ENCODE results near the gene LIN28B.

Gene LIN28B

DNA sequence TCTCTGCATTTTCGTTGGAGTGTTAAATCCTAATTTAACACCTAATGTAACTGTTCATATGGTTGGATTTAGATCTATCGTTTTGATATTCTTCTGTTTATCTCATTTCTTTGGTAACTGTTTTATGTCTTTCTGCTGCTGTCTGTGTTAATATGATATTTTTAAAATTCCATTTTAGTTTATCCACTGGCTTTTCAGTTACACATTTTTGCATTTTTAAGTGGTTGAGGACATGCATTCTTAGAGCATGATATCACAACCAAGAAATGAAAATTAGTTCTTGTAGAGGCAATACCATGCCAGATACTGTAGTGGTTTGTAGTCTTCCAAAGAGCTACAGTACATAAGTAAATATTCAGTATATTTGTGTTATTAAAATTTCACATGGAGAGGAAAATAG lies 58.6 kb downstream of the LIN28B start:
- DNase-seq, result no peak

DNA sequence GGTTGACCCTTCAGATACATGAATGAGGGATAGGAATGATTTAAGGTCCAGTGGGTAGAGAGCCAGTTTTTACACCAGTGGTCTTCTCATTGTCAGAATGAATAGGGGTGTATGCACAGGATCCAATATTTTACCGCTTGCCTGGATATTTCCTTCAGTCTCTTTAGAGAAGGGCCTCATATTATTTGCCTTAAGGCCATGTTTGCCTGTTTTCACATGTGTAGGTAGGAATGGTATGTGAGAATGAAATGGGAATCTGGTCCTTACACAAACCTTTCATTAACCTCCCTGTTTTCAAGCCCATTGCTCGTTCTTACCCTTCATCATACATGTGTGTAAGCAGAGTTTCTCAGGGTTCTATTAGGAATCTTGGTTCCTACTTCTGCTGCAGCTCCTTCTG lies 62.4 kb downstream of the LIN28B start:
- no peak for DNase-seq

DNA sequence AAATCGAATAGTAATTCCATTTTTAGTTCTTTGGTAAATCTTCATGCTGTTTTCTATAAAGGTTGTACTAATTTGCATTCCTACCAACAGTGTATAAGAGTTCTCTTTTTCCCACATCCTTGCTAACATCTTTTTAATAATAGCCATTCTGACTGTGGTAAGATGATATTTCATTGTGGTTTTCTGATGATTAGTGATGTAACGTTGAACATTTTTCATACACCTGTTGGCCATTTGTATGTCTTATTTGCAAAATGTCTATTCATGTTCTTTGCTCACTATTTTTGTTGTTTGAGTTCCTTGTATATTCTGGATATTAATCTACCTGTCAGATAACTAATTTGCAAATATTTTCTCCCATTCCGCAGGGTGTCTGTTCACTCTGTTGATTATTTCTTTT lies 64.5 kb downstream of the LIN28B start:
- no peak for DNase-seq

DNA sequence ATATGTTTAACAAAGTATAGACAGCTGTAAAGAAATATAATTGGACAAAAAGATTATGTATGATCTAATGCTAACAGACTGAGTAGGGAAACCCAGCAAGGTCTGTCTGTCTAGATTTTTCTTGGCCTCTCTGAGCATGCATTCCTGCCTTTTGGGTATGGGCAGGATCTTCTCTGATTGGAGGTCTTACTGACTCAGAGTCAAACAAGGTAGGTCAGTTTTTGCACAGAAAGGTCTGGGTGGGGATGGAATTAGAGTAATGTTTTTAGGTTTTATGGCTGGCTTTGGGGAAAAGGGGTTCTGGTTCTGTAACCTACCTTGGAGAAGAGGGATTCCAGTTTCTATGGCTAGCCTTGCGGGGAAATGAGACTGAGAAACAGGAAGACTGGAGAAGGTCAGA lies 65.5 kb downstream of the LIN28B start:
- no peak for DNase-seq

DNA sequence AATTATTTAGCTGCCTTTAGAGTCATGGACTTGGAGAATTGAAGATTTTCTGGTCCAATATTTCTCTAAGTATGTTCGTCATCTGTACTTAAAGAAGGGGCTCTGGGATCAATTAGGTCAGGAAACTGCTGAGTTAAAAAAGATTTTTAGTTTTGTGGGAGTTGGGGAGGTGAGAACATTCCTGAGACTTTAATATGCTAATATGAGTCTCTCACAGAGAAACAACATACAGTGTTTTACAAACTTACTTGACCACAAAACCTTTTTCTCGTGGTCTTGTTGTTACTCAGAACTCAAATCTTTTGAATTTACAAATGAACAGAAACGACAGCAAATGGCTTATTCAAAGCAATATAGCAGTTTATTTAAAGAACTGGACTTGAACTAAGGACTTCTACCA lies 67.9 kb downstream of the LIN28B start:
- no peak for DNase-seq

DNA sequence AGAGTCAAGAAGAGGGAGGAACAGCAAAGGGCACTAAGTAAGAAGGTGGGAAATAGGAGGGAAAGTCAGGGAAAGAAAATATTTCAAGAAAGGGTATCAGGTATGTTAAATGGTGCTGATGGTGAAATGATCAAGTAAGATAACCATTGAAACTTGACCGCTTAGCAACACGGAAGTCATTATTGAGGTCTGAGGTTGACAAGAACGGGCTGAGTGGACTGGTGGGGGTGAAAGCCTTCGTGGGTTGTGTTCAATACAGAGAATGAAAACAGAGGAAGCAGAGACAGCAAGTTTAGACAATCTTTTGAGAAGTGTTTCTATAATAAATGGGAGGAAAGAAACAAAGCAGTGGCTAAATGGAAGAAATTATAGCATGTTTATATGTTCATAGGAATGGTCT lies 72.0 kb downstream of the LIN28B start:
- no peak for DNase-seq

DNA sequence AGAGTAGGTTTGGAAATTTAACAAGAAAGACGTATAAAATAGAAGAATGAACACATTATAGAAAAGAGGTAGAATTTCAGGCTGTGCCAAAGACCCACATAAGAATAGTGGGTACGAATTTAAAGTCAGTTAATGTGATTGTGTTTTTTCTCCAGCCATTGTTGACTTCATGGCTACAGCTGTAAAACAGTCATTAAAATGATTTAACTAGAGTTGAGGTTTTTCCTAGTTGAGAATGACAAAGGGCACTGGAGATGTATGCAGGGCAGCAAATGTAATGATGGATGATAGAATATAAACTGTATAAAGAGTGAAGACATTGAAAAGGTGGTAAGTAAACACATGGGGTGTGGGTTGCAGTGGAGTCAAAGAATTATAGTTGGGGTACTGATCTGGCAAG lies 72.7 kb downstream of the LIN28B start:
- DNase-seq, result no peak

DNA sequence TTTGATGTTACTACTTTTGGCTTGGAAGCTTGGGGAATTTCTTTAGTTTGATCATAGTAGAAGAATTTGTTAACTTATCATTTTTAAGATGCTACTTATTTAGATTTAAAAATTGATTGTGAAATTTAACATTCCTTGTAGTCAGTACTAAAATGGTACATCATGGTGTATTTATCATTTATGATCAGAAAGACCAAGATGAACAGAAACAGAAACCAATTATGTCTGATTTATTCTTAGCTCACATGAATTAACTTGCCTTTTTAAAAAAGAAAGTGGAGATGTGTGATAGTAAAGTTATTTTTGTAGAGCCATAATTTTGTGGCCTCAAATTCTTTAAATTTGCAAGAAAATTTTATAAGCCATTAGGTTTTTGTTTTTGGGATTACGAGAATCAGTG lies 77.6 kb downstream of the LIN28B start:
- no peak for DNase-seq

DNA sequence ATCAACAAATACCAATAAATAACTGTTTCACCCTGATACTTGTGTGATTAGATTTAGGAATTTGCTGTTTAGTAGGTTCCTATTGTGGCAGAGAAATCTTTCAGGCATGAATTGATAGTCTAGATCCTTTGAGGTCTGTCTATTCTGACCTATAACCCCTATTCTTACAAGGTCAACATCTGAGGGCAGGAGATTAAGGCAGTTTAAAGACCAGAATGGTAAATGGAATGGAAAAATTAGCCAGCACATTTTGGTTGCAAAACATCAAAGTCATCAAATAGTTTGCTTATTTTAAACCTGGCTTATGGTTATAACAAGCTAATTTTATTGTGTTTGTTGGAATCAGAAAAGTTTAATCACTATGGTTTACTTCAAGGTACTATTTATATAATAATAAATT lies 78.4 kb downstream of the LIN28B start:
- no peak for DNase-seq

DNA sequence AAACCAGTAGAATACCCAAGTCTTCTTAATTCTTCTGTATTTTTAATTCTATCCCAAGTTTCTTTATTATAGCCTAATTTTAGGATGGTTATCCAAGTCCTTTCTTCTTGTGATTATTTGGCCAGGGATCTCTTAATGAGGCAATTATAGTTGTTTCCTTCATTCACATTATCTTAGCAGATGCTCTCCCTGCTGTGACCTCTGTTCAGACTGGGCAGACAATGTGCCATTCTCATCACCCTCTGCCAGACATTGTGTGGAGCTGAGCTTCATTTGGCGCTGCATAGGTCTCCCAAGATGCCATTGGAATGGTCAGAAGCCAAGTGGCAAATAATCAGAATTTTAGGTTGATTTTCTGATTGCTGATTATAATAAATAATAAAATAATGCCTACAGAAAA lies 79.4 kb downstream of the LIN28B start:
- DNase-seq, result no peak

DNA sequence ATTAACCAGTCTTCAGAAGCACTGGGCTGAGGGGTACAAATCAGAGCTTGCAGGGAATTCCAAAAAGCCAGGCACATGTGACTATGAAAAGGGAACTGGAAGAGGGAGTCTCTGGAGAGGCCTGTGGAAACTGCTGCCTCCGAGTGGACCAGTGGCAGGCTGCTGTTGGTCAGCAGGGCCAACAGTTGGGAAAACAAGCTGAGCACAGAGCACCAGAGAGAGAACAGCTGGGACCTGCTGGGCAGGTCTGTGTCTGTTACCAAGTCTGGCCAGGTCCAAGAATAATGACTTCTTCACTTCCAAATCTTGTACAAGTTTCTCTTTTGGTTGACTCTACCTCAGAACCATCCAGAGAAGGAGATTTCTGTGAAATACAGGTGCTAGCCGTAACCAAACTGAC lies 81.4 kb downstream of the LIN28B start:
- no peak for DNase-seq

DNA sequence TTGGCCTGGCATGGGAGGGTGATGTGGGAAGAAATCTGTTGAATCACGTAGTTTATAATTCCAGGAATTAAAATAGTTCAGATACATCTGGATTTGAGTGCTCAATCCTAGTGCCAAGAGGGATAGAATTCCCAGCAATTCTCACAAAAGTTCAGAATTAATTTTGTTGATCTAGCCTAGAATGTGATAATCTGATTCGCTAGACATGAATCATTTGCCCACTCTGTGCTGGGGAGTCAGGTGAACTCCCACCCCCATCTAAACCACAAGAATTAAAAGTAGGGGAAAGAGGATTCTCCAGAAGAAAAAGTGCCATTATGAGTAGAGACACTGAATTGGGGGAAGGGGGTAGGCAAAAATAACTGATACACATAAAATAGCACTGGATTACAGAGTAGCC lies 85.0 kb downstream of the LIN28B start:
- no peak for DNase-seq

DNA sequence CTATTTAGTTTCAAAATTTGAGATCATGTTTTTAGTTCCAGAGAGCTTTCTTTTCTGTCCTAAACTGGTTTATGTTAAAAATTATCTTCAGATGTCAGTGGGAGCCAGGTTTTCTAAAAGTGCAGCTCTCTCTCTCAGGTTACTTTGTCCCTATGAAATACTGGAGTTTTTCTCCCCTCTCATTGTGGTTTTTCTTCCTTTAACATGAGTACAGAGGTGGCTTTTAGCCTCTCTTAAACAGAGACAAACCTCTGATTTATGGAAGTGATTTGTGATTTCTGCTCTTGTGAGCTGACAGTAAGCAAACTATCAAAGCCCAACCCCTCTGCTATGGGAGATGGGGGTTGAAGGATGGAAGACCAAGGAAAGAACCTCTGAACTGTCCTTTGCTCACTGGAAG lies 85.7 kb downstream of the LIN28B start:
- DNase-seq, result no peak

DNA sequence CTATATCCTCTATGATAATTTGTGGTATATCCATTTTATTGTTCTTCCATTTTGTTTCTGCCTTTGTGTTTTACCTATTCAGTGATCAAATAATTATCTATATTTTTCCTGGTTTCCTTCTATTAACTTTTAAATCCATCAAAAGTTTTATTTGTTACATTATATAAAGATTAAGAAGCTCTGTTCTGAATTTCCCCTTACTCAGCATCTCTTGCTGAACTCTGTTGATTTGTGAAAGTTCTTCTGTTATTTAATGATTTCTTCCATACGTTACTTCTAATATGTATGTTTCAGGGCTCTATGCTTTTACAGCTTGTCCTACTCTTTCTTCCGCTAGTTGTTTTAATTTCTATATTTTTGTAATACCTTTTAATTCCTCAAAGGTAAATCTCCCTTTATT lies 87.1 kb downstream of the LIN28B start:
- DNase-seq, result no peak

DNA sequence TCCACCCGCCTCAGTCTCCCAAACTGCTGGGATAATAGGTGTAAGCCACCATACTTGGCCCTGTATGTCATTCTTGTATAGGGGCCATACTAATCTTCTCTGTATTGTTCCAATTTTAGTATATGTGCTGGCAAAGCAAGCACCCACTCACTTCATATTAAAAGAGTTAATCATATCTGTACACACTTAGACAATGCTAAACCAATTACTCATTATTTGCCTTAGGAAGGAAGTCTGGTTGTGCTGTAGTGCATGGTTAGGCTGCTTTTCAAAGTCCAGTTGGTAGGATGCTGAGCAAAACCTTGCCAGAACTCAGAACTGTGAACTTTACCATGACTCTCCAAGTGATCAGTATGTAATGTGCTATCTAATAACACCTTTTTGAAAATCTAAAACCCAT lies 88.6 kb downstream of the LIN28B start:
- DNase-seq, result no peak

DNA sequence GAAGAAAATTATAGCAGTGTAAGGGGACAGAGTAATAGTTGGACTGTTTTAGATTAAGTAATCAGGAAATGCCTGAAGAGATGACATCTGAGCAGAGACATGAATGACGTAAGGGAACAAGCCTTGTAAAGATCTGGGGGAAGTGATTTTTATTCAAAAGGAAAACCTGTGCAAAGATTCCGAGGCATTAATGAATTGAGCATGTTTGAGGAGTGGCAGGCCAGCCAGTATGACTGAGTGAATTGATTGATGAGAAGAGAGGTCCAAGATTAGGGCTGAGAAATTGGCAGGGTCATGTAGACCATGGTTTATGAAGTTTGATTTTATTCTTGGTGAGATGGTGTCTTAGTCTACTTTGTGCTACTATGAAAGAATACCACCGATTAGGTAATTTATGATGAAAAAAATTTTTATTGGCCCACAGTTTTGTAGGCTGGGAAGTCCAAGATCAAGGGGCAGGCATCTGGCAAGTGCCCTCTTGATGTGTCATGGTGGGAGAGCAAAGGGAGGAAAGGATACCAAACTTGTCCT lies 95.1 kb downstream of the LIN28B start:
- no peak for DNase-seq

DNA sequence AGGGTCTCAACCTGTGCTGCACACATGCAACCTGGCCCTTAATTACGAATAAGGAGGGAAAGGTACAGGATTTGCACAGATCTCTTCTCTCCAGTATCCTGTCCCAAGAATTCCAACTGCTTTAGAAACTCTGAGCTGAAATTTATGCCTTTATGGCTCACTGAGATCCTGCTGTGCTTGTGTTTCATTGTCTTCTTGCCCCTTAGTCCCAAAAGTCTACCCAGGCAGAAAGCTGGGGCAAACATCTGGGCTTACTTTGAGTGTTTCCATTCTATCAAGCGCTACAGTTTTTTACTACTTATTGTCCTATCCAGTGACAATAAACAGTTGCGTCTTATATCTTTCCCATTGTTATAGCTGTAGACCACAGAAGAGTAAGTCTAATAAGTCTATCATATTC lies 99.7 kb downstream of the LIN28B start:
- no peak for DNase-seq

DNA sequence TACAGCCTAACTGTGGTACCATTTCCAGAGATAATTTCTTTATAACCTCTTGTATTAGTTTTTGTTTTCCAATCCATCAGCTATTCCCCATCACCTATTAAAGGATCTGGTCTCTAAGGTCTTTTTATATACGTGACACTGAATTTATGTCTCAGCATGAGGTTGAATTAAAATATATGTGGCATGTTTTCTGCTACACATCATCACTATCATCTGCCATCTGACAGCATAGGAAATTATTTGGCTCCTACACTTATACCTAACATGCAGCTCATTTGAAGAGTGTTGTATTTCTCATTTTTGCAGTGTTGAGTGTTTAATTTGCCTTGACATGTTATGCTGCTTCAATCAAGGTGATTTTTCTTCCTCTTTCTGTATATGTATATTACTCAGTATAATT lies 100.3 kb downstream of the LIN28B start:
- DNase-seq, result no peak

DNA sequence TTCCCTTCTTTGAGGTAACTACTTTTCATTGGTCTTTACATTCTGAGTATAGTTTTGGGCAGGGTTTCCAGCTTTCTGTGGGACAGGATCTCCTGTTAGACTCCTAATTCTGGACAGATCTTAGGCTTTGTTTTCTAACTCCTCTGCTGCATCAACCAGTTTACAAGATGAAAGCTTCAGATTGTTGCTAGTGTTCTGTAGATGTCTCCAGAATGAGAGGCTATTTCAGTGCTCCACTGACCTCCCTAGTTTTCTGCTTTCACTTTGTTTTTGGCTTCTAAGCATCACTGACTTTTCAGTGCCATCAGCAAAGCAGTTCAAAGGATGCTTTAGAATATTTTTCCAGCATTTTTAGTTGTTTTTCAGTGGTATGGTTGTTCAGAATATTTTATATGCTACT lies 101.4 kb downstream of the LIN28B start:
- DNase-seq, result no peak

DNA sequence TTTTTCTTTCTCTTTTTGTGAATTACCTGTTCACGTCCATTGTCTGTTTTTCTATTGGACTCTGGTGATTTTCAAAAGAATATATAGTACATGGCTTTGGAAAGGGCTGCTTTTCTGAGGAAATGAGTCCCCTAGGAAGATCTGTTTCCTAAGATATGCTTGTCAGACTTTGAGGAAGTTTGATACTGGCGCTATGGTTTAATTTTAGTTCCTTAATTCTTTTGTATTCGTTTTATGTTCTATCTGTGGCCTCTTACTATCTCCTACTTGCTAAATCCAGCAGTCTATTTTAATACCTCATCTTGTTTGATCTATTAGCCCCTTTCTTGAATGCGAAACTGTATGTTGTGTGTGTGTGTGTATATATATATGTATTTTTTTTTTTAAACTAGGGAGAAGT lies 101.9 kb downstream of the LIN28B start:
- DNase-seq, result no peak

DNA sequence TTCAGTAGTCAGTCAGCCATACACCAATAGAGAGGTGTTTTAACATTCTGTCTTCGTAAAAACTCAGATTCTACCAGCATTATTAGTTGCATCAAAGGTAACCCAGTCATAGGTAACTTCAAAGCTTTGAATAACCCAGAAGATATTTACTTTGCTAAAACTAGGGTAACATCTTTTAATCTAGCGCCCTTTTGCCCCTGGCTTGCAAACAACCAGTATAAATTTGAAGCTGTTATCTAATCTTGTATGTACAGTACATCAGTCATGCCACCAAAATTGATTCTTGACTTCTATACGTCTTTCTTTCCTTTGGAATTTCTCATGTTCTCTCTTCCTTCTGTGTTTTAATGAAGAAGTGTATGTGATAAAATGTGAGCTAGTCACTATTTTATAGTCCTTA lies 109.3 kb downstream of the LIN28B start:
- no peak for DNase-seq

DNA sequence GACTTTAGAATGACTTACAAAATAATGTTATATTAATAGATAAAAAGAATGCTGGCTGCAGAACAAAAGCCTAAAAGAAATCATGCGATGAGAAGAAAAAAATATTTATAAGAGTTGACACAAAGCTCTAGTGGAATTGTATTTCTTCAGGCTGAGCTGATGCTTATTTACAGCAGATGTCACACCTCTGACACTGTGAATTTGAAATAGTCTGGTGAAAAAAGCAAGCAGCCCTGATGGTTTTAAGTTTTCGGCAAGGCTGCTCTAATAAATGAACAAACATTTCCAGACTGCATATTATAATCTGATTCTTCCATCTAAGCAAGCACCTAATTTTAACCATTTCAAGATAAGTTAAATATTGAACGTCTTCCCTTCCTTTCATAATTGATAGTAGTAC lies 109.9 kb downstream of the LIN28B start:
- DNase-seq, result no peak

DNA sequence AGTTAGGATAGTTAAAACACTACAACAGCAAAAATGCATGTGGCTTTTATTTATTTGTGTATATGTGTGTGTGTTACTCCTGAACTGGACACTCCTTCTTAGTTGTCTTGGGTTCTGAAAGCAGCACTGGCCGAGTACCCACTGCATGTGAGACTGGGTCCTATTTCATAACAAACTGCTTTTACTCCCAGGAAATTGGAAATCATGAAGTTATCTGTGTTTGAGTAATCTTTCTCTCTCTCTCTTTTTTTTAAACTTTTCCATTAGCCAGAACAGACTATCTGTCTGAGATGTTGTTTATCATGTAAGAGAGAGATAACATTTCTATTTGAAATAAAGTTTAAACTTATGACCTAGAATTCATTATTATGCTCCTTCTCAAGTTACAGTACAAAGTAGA lies 110.4 kb downstream of the LIN28B start:
- no peak for DNase-seq

DNA sequence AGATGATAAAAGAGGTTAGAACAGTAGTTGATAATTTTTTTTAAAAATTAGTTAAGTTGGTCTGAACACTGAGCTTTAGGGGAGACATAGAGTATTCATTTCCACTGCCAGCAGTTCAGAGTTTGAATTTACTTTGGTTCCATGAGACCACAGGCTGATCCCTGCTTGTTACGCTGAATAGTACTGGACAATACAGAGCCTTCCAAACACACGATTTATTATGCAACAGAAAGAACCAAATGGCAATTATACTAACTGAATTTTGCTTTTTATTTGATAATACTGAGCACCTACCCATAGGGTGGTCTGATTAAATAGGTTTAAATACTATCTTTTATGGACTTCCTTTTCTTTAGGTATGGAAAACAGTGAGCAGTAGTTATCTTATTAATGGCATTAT lies 111.5 kb downstream of the LIN28B start:
- no peak for DNase-seq

DNA sequence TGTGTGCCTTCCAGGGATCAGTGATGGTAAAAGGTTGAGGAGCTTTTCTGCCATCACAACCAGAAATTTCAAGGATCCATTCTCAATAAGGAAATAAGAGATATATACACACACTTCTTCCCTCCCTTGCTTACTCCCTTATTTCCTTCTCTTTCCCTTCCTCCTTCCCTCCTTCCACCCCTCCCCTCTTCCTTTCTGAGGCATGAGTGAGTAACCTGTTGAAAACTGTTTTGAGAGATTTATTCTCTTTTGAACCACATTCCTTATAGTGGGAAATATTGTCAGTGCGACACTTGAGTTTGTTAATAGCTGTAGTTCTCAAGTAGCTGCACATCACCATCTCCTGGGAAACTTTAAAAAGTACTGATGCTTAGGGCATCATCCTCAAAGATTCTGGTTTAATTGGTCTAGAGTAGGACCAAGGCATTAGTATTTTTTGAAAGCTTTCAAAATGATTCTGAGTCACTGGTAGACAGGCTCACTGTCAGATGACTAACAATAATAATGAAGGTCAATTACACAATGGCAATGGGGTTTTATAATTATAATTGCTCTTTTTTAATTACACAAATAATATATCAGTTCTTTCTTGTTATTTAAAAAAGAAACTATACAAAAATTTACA lies 113.0 kb downstream of the LIN28B start:
- DNase-seq, result no peak

DNA sequence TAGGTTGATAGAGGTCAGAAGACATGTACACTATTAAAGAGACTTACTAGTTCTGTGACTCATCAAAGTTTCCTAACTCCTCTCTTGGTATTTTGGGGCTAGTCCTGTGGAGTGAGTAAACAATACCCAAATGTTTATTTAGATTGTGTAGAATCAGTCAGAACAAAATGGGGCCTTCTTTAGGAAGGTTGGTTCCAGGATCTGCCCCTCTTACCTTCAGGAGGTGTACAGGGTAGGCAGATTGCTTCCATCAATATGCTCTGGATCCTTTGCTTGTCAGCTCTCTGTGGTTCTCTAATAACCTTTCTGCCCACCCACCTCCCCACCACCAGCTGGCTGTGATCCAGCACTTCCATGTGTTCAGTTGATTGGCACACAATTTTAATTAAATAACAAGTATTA lies 115.9 kb downstream of the LIN28B start:
- DNase-seq, result no peak
